ENCODE data around the gene TSSC4. TPM values are rescaled to one million over a fixed set of nuclear protein-coding genes. Genes with fewer than 3 reads are reported as not detected.
A peak's percentile ranks its signal among the peaks of the same experiment; 100 is the strongest.

TSSC4 gene
- polyA plus RNA-seq, 1 donor, result 28.0 TPM

GRCh38 chr11:2445746-2446551, 45.4 kb downstream of the TSSC4 start:
- Histone ChIP-seq H3K9me3 (ENCODE audit: control insufficient read depth, low read depth, low read length) (peaks cover 3% of the 10 kb centered on the region), H3K4me3 (ENCODE audit: low read length) (peak overlapping the region; percentile 49), H3K27ac (ENCODE audit: low read length) (no peak overlapping the region), H3K27me3 (ENCODE audit: control insufficient read depth, insufficient read depth, low read length) (peaks cover 28% of the 10 kb centered on the region), H3K36me3 (ENCODE audit: control insufficient read depth, insufficient read depth, low read length) (no peaks in the 10 kb centered on the region), H3K4me1 (ENCODE audit: control insufficient read depth, insufficient read depth, low read length) (peaks cover 35% of the 10 kb centered on the region)
- DNase-seq, result peak in 1 of 2 donors; percentile 51
- no CpG with 5 or more reads among the region's 23 CpGs for WGBS (ENCODE audit: insufficient coverage, low lambda C conversion rate)

GRCh38 chr11:2446590-2447252, 46.2 kb downstream of the TSSC4 start:
- H3K27ac ChIP-seq (ENCODE audit: low read length), result no peak overlapping the region
- H3K27me3 ChIP-seq (ENCODE audit: control insufficient read depth, insufficient read depth, low read length), result peaks cover 28% of the 10 kb centered on the region
- no peaks in the 10 kb centered on the region for H3K36me3 ChIP-seq (ENCODE audit: control insufficient read depth, insufficient read depth, low read length)
- H3K9me3 ChIP-seq (ENCODE audit: control insufficient read depth, low read depth, low read length), result peaks cover 3% of the 10 kb centered on the region
- WGBS (ENCODE audit: insufficient coverage, low lambda C conversion rate), result no CpG with 5 or more reads among the region's 15 CpGs
- no peak overlapping the region for H3K4me3 ChIP-seq (ENCODE audit: low read length)
- DNase-seq, result no peak
- H3K4me1 ChIP-seq (ENCODE audit: control insufficient read depth, insufficient read depth, low read length), result peaks cover 28% of the 10 kb centered on the region

GRCh38 chr11:2447253-2447950, 46.9 kb downstream of the TSSC4 start:
- peaks cover 3% of the 10 kb centered on the region for H3K9me3 ChIP-seq (ENCODE audit: control insufficient read depth, low read depth, low read length)
- no peak overlapping the region for H3K27ac ChIP-seq (ENCODE audit: low read length)
- no peaks in the 10 kb centered on the region for H3K36me3 ChIP-seq (ENCODE audit: control insufficient read depth, insufficient read depth, low read length)
- no peak overlapping the region for H3K4me3 ChIP-seq (ENCODE audit: low read length)
- peaks cover 22% of the 10 kb centered on the region for H3K4me1 ChIP-seq (ENCODE audit: control insufficient read depth, insufficient read depth, low read length)
- H3K27me3 ChIP-seq (ENCODE audit: control insufficient read depth, insufficient read depth, low read length), result peaks cover 28% of the 10 kb centered on the region
- no CpG with 5 or more reads among the region's 12 CpGs for WGBS (ENCODE audit: insufficient coverage, low lambda C conversion rate)
- no peak for DNase-seq

- DNase-seq, result no peak
- H3K36me3 ChIP-seq (ENCODE audit: control insufficient read depth, insufficient read depth, low read length), result no peaks in the 10 kb centered on the region
- H3K4me1 ChIP-seq (ENCODE audit: control insufficient read depth, insufficient read depth, low read length), result peaks cover 20% of the 10 kb centered on the region
- no peak overlapping the region for H3K27ac ChIP-seq (ENCODE audit: low read length)
- peaks cover 28% of the 10 kb centered on the region for H3K27me3 ChIP-seq (ENCODE audit: control insufficient read depth, insufficient read depth, low read length)
- H3K9me3 ChIP-seq (ENCODE audit: control insufficient read depth, low read depth, low read length), result peaks cover 3% of the 10 kb centered on the region
- H3K4me3 ChIP-seq (ENCODE audit: low read length), result no peak overlapping the region
- WGBS (ENCODE audit: insufficient coverage, low lambda C conversion rate), result no CpG with 5 or more reads among the region's 10 CpGs
Observed at GRCh38 chr11:2447951-2448650, 47.6 kb downstream of the TSSC4 start.

- H3K4me3 ChIP-seq (ENCODE audit: low read length), result no peak overlapping the region
- peaks cover 15% of the 10 kb centered on the region for H3K4me1 ChIP-seq (ENCODE audit: control insufficient read depth, insufficient read depth, low read length)
- peaks cover 20% of the 10 kb centered on the region for H3K27me3 ChIP-seq (ENCODE audit: control insufficient read depth, insufficient read depth, low read length)
- no peaks in the 10 kb centered on the region for H3K9me3 ChIP-seq (ENCODE audit: control insufficient read depth, low read depth, low read length)
- H3K27ac ChIP-seq (ENCODE audit: low read length), result no peak overlapping the region
- H3K36me3 ChIP-seq (ENCODE audit: control insufficient read depth, insufficient read depth, low read length), result no peaks in the 10 kb centered on the region
- DNase-seq, result no peak
- no CpG with 5 or more reads among the region's 21 CpGs for WGBS (ENCODE audit: insufficient coverage, low lambda C conversion rate)
Observed at GRCh38 chr11:2448661-2449547, 48.4 kb downstream of the TSSC4 start.

GRCh38 chr11:2449548-2450320, 49.2 kb downstream of the TSSC4 start:
- H3K4me3 ChIP-seq (ENCODE audit: low read length), result no peak overlapping the region
- H3K4me1 ChIP-seq (ENCODE audit: control insufficient read depth, insufficient read depth, low read length), result peaks cover 15% of the 10 kb centered on the region
- no peak for DNase-seq
- H3K27ac ChIP-seq (ENCODE audit: low read length), result no peak overlapping the region
- H3K36me3 ChIP-seq (ENCODE audit: control insufficient read depth, insufficient read depth, low read length), result no peaks in the 10 kb centered on the region
- H3K9me3 ChIP-seq (ENCODE audit: control insufficient read depth, low read depth, low read length), result no peaks in the 10 kb centered on the region
- H3K27me3 ChIP-seq (ENCODE audit: control insufficient read depth, insufficient read depth, low read length), result peaks cover 15% of the 10 kb centered on the region
- WGBS (ENCODE audit: insufficient coverage, low lambda C conversion rate), result no CpG with 5 or more reads among the region's 26 CpGs

GRCh38 chr11:2450321-2451041, 49.9 kb downstream of the TSSC4 start:
- no peak overlapping the region for H3K4me3 ChIP-seq (ENCODE audit: low read length)
- H3K9me3 ChIP-seq (ENCODE audit: control insufficient read depth, low read depth, low read length), result no peaks in the 10 kb centered on the region
- DNase-seq, result no peak
- H3K36me3 ChIP-seq (ENCODE audit: control insufficient read depth, insufficient read depth, low read length), result no peaks in the 10 kb centered on the region
- H3K27me3 ChIP-seq (ENCODE audit: control insufficient read depth, insufficient read depth, low read length), result peaks cover 13% of the 10 kb centered on the region
- no CpG with 5 or more reads among the region's 19 CpGs for WGBS (ENCODE audit: insufficient coverage, low lambda C conversion rate)
- H3K27ac ChIP-seq (ENCODE audit: low read length), result no peak overlapping the region
- H3K4me1 ChIP-seq (ENCODE audit: control insufficient read depth, insufficient read depth, low read length), result peaks cover 13% of the 10 kb centered on the region

- H3K4me1 ChIP-seq (ENCODE audit: control insufficient read depth, insufficient read depth, low read length), result peaks cover 5% of the 10 kb centered on the region
Observed at GRCh38 chr11:2451336-2451735, 50.8 kb downstream of the TSSC4 start.

More at GRCh38 chr11:2451336-2451735, 50.8 kb downstream of the TSSC4 start:
- WGBS (ENCODE audit: insufficient coverage, low lambda C conversion rate), result no CpG with 5 or more reads among the region's 15 CpGs
- Histone ChIP-seq H3K9me3 (ENCODE audit: control insufficient read depth, low read depth, low read length) (no peaks in the 10 kb centered on the region), H3K27ac (ENCODE audit: low read length) (no peak overlapping the region), H3K36me3 (ENCODE audit: control insufficient read depth, insufficient read depth, low read length) (no peaks in the 10 kb centered on the region), H3K27me3 (ENCODE audit: control insufficient read depth, insufficient read depth, low read length) (peaks cover 5% of the 10 kb centered on the region), H3K4me3 (ENCODE audit: low read length) (no peak overlapping the region)
- no peak for DNase-seq

Measured in large intestine (tissue), 3 donors.